ACHN (cell line): ENCODE results near the gene SRSF7.
"Not testable (repeated sequence)": the region's sequence is repeated elsewhere in the genome, so short reads cannot be mapped to it uniquely, and the experiment has no call there.

Experiments
- DNase-seq: peaks from one replicate; pipeline ENCODE4 v3.0.0-alpha.2; 2015
- in situ Hi-C: cut with HindIII; loops from 2 replicates; pipeline ENCODE4 v1.10.0; 2017; ENCODE audit warnings: low sequenced_read_pairs, low pct_ligation_motif_present, low pct_unique_long_range_greater_than_20kb

SRSF7 gene

GRCh38 chr2:38712871-38713270, 38.3 kb downstream of the SRSF7 start:
- in situ Hi-C loops, result no loop called here
- no peak for DNase-seq

DNA sequence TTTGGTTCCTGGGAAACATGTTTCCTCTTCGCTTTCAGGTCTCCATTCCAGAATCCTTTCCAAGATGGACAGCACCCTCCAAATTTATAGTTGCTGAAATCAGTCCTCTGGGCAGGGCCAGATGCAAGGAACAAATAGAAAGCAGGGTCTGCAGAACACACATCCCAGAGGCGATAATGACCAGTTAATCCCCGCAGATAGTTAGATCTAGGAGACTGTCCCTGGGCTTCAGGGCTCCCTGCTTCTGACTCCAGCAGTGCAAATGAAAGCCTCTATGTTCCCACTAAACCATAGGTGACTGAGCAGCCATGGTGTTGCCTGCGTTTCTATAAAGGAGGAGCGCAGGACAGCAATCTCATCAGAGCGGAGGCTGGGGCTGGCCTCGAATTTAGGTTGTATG, 38.7 kb downstream of the SRSF7 start:
- no peak for DNase-seq
- in situ Hi-C loops, result no loop called here

GRCh38 chr2:38711558-38711957, 39.6 kb downstream of the SRSF7 start:
- DNase-seq, result no peak
- in situ Hi-C loops, result no loop called here

- DNase-seq, result no peak
- in situ Hi-C loops, result no loop called here
These were observed 41.5 kb downstream of the SRSF7 start for GRCh38 chr2:38709567-38710194.

GRCh38 chr2:38708900-38709566, 42.1 kb downstream of the SRSF7 start:
- in situ Hi-C loops, result no loop called here
- no peak for DNase-seq

DNA sequence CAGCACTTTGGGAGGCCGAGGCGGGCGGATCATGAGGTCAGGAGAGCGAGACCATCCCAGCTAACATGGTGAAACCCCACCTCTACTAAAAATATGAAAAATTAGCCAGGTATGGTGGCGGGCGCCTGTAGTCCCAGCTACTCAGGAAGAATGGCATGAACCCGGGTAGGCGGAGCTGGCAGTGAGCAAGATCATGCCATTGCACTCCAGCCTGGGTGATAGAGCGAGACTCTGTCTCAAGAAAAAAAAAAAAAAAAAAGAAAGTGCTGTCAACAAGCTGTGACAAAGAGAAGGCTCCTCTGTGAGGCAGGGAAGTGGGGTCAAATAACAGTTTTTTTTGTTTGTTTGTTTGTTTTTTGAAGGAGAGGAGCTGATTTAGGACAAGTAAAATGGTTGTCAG, 42.7 kb downstream of the SRSF7 start:
- in situ Hi-C loops, DNase-seq: not testable (repeated sequence)

DNA sequence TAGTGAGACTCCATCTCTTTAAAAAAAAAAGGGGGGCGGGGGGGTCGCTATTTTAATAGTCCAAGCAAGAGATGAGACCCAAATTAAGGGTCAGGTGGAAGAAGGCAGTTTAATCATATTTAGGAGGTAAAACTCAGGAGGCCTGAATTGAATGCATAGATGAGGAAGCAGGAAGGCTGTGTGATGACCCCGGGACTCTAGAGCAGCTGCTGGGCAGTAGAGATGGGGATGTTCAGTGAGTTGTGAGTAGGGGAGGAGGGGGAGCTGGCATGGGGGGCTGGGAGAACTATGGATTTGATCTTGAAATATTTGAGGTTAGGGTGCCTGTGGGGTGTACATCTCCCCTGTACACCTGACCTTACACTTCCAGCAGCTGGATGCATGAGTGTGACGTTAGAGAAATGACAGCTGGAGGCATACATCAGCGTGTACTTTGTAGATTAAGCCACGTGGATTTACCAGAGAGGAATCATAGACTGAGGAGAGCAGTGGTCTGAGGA, 44.3 kb downstream of the SRSF7 start:
- no peak for DNase-seq
- in situ Hi-C loops, result no loop called here

DNA sequence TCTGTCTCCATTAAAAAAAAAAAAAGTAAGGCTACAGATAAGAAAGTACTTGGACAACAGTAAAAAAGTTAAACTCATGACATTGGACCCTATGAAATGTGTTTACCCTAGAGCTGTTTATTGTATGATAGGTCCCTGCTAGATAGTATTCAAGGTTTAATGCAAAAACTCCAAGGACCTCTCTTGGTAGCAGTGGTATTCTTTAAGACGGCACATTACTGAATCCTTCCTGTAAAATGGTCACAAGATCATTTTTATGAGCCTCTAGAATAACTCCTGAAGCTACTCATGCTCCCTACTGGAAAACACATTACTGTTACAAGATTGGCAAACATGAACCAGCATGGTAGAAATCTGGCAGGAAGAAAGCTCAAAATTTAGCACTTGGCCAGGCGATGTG, 46.5 kb downstream of the SRSF7 start:
- no peak for DNase-seq
- in situ Hi-C loops, result no loop called here

GRCh38 chr2:38703336-38703735, 47.8 kb downstream of the SRSF7 start:
- DNase-seq, in situ Hi-C loops: not testable (repeated sequence)

GRCh38 chr2:38702413-38702812, 48.7 kb downstream of the SRSF7 start:
- peak; percentile 53 for DNase-seq

GRCh38 chr2:38701542-38701941, 49.6 kb downstream of the SRSF7 start:
- DNase-seq, result no peak
- in situ Hi-C loops, result no loop called here

More at GRCh38 chr2:38702413-38702812, 48.7 kb downstream of the SRSF7 start:
- in situ Hi-C loops, result no loop called here

GRCh38 chr2:38700881-38701458, 50.2 kb downstream of the SRSF7 start:
- DNase-seq, result no peak
- in situ Hi-C loops, result no loop called here

DNA sequence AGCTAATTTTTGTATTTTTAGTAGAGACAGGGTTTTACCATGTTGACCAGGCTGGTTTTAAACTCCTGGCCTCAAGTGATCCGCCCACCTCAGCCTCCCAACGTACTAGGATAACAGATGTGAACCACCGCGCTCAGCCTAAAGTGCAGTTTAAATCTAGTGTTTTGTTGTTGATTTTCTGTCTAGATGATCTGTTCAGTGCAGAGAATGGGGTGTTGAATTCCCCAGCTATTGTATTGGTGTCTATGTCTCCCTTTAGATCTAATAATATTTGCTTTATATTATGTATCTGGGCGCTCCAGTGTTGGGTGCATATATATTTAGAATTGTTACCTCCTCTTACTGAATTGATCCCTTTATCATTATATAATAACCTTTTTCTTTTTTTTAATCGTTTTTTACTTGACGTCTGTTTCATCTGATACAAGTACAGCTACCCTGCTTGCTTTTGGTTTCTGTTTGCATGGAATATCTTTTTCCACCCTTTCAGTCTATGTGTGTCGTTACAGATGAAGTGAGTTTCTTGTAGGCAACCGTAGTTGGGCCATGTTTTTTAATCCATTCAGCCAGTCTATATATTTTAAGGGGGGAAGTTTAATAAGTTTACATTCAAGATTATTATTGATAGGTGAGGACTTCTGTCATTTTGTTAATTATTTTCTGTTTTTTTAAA, 50.9 kb downstream of the SRSF7 start:
- in situ Hi-C loops, result no loop called here
- DNase-seq, result no peak

GRCh38 chr2:38698467-38699003, 52.6 kb downstream of the SRSF7 start:
- in situ Hi-C loops, result no loop called here
- no peak for DNase-seq

GRCh38 chr2:38697116-38697840, 53.9 kb downstream of the SRSF7 start:
- DNase-seq, result no peak
- in situ Hi-C loops, result no loop called here
